Stomach (tissue), 4 donors: ENCODE measurements around the gene FAM98C.

Experiments
- EP300 ChIP-seq: sonication (generic); formaldehyde crosslinking; IDR thresholded peaks from one replicate; pipeline ENCODE4 v1.6.1; 2017; ENCODE audit warnings: antibody characterized with exemption
- POLR2A ChIP-seq, 4 donors: fragments of 450-650 bp; IDR thresholded peaks; one replicate each; pipeline ENCODE4 v1.6.1; 2016; ENCODE audit warnings: antibody characterized with exemption in 4 of 4, control low read depth in 2 of 4, mild to moderate bottlenecking in 1 of 4, moderate library complexity in 1 of 4
- POLR2AphosphoS5 ChIP-seq, 3 donors: sonication (generic); formaldehyde crosslinking; IDR thresholded peaks; one replicate each; pipeline ENCODE4 v1.6.1; 2016; ENCODE audit warnings: antibody characterized with exemption in 3 of 3
- TF ChIP-seq, protein P1 (sequence below), 7 experiments: fragments of 450-650 bp in 4 of 7; fragments of 200-600 bp in 3 of 7; sonication (generic) in 3 of 7; IDR thresholded peaks; one replicate each; pipeline ENCODE4 v1.5.1; 2016 to 2019; ENCODE audit warnings: antibody characterized with exemption in 7 of 7, control low read depth in 2 of 7, mild to moderate bottlenecking in 1 of 7

DNA sequence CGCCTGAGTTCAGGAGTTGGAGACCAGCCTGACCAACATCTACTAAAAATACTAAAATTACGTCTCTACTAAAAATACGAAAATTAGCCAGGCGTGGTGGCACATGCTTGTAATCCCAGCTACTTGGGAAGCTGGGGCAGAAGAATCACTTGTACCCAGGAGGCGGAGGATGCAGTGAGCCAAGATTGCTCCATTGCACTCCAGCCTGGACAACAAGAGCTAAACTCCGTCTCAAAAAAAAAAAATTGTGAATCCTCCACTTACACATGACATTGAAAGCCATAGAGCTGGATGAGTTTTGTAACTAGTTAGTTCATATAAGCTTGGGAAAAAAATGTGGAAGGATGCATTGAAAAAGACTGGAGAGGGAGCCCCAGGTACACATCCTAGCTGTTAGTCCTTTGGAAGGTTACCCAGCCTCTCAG is 29.0 kb upstream of the FAM98C start:
- TF ChIP-seq, protein P1, sequence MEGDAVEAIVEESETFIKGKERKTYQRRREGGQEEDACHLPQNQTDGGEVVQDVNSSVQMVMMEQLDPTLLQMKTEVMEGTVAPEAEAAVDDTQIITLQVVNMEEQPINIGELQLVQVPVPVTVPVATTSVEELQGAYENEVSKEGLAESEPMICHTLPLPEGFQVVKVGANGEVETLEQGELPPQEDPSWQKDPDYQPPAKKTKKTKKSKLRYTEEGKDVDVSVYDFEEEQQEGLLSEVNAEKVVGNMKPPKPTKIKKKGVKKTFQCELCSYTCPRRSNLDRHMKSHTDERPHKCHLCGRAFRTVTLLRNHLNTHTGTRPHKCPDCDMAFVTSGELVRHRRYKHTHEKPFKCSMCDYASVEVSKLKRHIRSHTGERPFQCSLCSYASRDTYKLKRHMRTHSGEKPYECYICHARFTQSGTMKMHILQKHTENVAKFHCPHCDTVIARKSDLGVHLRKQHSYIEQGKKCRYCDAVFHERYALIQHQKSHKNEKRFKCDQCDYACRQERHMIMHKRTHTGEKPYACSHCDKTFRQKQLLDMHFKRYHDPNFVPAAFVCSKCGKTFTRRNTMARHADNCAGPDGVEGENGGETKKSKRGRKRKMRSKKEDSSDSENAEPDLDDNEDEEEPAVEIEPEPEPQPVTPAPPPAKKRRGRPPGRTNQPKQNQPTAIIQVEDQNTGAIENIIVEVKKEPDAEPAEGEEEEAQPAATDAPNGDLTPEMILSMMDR (IDR thresholded peaks at IDR 0.05): no peak
- no peak for TF ChIP-seq EP300
- TF ChIP-seq POLR2A (IDR thresholded peaks at IDR 0.05): no peak
- TF ChIP-seq POLR2AphosphoS5 (IDR thresholded peaks at IDR 0.05): no peak
